Measurements from ENCODE around the gene ZNF296. TPM values are rescaled to one million over a fixed set of nuclear protein-coding genes. Genes with fewer than 3 reads are reported as not detected.

ZNF296 gene
- polyA plus RNA-seq, 1 donor, result 1.0 TPM

DNA sequence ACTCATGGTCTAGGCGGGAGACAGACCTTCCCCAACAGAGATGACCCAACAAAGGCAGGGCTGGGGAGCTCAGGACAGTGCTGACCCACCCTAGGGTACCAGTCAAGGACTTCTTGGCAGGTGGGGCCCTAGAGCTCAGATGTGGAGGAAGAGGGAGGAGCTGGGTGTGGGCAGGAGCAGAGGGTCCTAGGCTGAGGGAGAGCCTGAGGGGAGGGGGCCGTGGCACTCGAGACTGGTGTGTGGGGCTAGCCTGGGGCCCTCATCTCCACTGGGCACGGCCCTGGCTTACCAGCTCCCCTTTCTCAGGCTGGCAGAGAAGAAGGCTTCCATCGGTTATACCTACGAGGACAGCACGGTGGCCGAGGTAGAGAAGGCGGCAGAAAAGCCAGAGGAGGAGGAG is 18.8 kb downstream of the ZNF296 start:
- no peak for DNase-seq

DNA sequence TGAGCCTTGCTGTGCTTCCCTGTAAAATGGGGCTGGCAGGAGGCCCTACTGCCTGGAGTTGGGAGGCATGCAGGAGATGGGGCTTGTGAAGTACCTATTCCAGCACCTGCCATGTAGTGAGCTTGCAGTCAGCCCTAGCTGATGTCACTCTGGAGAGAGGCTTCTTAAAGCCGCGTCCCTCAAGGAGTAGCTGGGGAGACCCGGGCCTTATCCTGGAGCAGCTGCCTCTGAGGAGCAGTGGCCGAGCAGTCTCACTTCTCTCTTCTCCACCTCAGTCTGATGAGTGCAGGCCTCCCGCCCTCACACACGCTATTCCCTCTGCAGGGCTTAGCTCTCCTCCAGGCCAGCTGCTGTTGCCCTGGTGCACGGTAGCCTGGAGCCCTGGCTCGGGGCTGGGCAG is 19.4 kb downstream of the ZNF296 start:
- no peak for DNase-seq

DNA sequence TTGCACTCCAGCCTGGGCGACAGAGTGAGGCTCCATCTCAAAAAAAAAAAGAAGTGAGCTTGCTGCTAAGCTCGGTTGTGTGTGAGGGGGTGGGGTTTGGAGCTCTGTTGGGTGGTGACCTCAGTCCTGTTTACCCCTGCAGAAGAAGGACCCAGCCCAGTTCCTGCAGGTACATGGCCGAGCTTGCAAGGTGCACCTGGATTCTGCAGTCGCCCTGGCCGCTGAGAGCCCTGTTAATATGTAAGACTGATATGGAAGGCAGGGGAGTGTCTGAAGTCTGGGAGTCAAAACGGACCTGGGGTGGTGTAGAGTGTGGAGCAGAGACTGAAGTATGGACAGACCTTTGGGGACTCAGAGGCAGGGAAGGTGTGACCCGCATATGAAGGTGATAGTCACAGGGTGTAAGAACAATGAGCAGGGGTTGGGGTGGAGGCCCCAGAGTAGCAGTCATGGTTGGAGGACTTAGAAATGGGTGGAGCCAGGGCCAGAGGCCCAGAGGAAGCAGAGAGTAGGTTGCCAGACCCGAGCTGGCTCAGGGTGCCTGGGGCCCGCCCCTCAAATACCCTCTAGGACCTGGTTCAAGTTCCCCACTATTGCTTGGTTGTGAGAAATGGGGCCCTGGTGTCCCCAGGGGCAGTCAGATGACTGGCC is 24.2 kb downstream of the ZNF296 start:
- DNase-seq, result no peak

DNA sequence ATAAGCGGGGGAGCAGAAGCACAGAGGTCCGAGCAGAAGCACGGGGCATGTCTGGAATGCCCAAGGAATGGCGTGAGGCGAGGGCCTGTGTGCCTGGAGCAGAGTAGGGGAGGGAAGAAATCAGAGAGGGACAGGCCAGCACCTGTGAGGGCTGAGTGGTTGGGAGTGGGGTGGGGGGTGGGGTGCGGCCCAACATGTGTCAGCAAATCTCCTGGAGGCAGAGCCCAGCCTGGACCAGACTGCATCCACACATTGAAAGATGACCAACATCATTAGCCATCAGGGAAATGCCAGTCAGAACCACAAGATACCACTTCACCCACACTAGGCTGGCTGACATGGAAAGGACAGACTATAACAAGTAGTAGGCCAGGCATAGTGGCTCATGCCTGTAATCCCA is 26.2 kb downstream of the ZNF296 start:
- DNase-seq, result no peak

DNA sequence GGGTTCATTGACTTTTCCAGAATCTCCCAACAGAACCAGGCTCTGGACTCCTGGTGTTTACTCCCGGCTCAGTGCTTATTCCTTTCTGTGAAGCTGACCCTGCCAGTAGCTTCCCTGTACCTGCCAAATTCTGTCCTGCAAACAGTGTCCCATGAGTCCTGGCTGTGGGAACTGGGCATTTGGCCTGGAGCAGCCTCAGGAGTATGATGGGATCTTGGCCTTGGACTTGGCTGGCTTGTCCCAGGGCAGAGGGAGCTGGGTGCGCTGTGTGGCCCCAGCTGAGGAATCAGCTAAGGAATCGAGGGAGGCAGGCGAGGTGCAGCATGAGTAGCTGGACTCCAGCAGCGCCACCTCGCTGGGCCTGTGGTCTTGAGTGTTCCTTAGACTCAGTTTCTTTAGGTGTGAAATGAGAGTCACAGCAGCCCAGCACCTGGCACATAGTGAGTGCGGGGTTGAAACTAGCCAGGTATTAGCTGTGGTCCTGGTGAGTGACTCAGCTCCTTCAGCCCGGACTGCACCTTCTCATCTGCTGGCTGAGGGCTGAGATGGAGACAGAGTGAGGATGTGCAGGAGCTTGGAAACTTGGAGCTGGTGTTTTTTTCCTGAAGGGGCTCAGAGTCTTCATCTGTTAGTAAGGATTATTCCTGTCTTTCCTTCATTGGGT is 27.1 kb downstream of the ZNF296 start:
- DNase-seq, result no peak

DNA sequence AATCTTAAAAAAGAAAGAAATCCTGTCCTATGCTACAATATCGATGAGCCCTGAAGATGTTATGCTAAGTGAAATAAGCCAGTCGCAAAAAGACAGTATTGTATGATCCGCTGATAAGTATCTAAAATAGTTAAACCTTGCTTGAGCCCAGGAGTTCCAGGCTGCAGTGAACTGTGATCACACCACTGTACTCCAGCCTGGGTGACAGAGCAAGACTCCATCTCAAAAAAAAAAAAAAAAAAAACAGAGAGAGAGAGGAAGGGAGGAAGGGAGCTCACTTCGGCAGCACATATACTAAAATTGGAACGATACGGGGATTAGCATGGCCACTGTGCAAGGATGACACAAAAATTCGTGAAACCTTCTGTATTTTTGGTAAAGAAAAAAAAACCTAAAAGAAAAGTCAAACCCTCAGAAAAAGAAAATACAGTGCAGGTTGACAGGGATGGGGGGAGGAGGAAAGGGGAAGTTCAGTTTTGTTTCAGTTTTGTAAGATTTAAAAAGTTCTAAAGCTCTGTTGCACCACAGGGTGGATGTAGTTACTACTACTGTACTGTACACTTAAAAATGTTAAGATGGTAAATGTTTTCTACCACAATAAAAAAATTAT is 29.0 kb downstream of the ZNF296 start:
- no peak for DNase-seq

DNA sequence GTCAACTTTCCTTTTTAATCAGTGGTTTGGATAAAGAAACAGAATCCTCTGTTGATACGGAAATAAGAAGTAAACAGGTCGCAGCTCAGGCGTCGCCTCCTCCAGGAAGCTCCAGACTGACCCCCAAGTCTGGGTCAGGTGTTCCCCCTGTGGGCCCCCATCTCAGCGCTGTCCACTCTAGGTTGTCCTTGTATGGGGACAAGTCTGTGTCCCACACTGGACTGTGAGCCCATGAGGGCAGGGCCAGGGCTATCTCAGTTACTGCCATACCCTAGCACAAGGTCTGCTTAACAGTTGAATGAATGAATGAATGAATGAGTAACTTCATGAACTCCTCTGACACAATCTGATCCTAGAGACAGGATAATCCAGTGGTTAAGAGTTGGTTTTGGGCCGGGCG is 29.9 kb downstream of the ZNF296 start:
- no peak for DNase-seq

DNA sequence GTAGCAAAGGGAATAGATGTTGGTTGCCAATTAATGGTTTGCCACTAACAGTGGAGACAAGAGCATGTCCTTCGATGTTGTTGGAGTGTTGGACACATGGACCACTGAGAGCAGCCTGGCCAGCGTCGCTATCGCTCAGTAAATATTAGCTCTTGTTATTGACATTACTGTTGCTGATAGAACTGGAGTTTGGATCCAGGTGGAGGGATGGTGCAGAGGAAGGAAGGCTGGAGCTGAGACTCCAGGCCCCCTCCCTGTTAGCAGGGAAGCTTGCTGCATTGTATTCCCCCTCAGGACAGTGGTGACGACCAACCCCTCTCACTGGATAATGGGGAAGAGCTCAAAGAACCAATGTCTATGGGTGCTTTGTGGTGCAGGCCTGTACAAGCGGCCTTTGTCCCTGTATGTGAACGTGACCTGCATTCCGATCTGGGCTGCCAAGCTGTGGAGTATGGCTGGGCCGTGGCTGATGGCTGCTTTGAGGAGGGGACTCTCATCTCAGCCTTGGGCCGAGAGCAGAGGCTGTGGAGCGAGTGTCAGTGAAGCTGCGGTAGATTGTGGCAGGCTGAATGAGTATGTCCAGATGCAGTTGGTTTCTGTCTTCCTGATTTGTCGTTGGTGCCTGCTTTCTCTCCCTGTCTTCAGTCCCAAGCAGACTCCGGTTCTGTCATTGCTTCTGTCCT is 30.5 kb downstream of the ZNF296 start:
- DNase-seq, result no peak

DNA sequence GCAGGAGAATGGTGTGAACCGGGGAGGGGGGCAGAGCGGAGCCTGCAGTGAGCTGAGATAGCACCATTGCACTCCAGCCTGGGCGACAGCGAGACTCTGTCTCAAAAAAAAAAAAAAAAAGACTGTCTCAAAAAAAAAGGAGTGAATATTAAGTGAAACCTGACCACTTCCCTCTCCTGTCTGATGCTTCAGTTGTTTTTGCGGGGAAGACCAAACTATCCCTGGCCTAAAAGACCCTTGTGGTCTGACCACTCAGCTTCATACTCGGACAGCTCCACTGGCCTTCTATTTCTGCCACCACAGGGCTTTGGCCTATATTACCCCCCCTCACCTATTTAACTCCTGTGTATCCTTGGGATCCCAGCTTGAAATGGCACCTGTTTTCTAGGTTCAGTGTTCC is 35.2 kb downstream of the ZNF296 start:
- no peak for DNase-seq

DNA sequence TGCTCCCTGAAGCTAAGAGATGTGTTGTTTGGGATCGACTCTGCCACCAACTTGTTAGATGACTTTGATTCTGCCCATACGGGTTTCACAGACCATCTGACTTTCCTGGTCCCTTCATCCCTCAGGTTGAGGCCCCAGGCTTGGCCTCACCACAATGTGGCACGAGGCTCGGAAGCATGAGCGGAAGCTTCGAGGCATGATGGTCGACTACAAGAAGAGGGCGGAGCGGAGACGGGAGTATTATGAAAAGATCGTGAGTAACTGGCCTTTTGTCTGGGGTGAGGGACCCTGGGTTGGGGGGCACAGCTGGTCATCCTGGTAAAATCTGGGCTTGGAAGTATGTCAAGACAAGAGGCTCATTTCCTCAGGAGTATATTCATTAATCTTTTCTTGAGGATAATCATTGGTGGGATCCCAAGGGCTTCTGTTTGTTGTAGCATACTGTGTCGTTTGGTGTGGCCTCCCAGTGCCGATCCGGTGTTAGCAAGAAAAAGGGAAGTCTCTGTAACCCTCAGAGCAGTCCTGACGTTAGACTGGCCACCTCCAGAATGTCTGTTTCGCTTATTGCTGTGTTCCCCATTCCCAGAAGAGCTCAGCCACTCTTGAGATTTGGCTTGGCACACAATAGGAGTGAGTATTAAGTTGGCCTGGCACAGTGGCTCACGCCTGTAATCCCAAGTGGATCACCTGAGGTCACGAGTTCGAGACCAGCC is 36.1 kb downstream of the ZNF296 start:
- DNase-seq, result no peak

DNA sequence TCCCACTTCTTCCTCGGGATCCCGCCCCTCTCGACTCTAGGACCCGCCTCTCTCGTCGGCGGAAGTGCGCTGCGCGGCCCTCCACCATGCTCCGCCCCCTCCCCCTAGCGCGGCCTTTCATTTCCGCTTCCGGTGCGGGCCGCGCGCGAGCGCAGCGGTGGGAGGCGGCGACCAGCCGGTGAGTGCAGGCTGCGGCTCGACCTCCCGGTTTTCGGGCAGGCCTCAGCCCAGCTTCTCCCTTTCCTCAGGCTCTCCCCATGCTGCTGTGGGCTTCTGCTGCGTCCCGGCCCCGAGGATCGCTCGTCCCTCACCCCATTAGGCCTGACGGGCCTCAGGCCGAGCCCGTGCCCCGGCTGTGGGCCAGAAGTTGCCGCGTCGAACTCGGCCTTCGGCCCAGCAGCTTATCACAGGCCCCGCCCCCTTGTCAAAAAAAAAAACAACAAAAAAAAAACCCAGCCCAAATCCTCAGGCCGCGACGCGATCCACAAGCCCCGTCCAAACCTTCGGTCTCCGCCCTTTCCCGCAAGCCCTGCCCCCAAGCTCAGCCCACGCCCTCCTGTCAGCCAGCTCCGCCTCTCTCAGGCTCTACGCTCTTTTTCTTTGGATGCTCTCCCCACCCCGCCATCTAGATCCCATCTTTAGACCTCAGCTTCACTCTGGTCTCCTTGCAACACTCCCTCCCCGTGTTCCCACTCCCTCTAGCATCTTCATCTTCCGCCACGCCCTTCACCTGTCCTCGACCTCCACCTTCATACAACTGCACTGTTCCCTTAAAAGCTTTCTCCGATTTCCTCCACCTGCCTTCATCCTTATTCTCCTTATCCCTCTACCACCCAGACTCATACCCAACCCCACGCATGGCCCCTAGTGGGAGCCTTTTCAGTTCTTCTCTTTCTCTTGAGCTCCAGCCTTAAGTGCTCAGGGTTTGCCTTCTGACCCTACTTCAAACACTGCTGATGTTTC is 37.1 kb downstream of the ZNF296 start, which contains the start of gene CLASRP:
Gene CLASRP (plus strand): TSS at position 115 of the 963 bp plus-strand sequence. CDS start 1,168 bp downstream, outside the sequence.
- peak; percentile 94 for DNase-seq

DNA sequence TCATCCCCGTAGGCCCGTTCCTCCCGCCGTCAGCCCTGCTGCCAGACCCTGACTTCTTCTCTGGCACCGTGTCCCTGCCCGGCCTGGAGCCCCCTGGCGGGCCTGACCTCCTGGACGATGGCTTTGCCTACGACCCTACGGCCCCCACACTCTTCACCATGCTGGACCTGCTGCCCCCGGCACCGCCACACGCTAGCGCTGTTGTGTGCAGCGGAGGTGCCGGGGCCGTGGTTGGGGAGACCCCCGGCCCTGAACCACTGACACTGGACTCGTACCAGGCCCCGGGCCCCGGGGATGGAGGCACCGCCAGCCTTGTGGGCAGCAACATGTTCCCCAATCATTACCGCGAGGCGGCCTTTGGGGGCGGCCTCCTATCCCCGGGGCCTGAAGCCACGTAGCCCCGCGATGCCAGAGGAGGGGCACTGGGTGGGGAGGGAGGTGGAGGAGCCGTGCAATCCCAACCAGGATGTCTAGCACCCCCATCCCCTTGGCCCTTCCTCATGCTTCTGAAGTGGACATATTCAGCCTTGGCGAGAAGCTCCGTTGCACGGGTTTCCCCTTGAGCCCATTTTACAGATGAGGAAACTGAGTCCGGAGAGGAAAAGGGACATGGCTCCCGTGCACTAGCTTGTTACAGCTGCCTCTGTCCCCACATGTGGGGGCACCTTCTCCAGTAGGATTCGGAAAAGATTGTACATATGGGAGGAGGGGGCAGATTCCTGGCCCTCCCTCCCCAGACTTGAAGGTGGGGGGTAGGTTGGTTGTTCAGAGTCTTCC is 38.7 kb downstream of the ZNF296 start:
- DNase-seq, result no peak

DNA sequence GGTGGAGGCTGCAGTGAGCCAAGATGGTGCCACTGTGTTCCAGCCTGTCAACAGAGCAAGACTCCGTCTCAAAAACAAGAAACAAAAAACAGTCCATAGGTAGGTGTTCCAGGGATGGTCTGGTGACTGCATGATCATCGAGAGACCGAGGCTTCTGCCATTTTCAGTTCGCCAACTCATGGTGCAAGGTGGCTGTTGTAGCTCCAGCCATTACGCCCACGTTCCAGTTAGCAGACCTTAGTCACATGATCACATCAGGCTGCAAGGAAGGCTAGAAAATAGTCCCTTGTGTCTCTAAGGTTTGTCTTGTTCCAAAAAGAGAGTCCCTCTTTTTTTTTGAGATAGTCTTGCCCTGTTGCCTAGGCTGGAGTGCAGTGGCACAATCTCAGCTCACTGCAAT is 40.5 kb downstream of the ZNF296 start:
- no peak for DNase-seq

DNA sequence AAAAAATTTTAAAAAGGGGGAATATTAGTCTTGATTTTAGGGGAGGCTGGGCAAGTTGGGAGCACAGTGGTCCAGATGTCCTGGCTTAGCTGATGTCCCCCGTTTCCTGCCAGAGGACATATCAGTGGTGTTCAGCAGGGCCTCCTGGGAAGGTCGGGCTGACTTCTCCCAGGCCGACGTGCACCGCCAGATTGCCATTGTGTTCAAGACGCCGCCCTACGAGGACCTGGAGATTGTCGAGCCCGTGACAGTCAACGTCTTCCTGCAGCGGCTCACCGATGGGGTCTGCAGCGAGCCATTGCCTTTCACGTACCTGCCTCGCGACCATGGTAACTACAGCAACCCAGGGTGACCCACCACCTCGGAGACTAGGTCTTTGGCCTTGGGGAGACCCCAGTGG is 43.9 kb downstream of the ZNF296 start:
- no peak for DNase-seq

DNA sequence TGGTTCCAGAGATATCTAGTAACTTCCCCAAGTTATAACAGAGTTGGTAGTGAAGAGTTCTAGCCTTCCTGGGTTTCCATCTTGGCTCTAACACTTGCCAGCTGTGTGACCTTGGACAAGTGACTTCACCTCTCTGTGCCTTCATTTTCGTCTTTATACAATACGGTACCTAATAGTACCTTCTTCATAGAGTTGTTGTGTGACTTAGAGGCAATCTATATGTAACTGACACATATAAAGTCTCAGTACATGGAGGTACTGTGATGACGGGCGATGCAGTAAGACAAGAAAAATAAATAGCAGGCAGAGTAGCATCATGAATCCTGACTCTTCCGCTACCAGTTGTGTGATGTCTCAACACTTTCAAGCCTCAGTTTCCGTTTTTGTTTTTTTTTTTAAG is 45.5 kb downstream of the ZNF296 start:
- DNase-seq, result no peak

DNA sequence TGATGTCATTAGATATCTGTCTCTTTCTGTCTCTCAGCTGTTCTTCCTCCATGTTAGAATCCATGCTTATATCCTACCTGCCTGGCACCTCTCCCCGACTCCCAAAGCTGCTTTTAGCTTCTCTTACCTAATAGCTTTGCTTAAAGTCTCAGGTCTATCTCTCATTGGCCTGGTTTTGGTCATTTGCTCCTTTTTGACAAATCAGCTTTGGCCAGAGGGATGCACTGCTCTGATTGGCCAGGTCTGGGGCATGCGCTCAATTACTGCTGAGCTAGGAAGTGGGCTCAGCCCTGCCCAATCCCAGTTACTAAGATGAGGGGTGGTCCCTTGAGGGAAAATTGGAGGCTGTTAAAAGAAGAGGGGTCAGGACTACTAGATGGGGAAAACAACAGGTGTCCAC is 48.9 kb downstream of the ZNF296 start:
- no peak for DNase-seq

DNA sequence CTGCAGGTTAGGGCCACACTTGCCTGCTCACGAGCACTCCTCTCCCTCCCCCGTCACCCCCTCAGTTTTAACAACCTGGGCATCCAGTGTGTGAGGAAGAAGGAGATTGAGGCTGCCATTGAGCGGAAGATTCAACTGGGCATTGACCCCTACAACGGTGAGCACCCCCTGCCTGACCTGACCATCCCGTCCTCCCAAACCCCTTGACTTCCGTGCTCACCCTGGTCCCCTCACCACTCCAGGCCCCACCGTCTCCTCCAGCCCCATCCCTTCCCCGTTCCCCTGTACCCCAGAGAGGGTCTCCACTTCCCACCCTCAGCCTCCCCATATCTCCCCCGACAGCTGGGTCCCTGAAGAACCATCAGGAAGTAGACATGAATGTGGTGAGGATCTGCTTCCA is 51.0 kb downstream of the ZNF296 start:
- DNase-seq, result no peak

DNA sequence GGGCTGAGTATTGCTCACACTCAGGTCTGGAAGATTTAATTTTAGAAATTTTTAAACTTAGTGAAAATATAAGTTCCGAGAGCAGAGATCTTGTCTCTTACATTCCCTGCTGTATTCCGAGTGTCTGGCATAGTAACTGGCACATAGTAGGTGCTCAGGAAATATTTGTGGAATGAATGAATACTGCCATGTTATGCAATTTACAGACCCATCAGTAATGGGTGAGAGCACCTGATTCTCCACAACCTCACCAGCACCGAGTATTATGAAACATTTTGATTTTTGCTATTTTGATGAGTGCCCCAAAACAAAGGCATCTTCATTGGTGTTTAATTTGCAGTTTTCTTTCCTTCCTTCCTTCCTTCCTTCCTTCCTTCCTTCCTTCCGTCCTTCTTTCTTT is 53.2 kb downstream of the ZNF296 start:
- no peak for DNase-seq

DNA sequence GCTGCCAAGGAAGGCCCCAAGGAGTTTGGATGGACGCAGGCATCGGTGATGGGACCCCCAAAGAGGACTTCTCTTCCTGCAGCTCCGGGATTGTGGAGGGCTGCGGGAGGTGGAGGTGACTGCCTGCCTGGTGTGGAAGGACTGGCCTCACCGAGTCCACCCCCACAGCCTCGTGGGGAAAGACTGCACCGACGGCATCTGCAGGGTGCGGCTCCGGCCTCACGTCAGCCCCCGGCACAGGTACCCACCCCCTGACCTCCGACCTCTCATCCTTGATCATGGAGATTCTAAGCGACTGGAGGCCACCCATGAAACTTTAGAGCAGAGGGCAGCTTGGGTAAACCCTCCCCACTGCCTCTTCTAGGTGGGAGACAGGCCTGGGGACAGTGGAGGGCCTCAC is 54.3 kb downstream of the ZNF296 start:
- DNase-seq, result no peak
